Effector CD8-positive, alpha-beta T cell (primary cell): ENCODE results near the gene HMGXB3.

Source experiments
- DNase-seq: peaks from one replicate; lab custom pipeline; 2025; lab: John Stamatoyannopoulos, UW

The HMGXB3 gene

DNA sequence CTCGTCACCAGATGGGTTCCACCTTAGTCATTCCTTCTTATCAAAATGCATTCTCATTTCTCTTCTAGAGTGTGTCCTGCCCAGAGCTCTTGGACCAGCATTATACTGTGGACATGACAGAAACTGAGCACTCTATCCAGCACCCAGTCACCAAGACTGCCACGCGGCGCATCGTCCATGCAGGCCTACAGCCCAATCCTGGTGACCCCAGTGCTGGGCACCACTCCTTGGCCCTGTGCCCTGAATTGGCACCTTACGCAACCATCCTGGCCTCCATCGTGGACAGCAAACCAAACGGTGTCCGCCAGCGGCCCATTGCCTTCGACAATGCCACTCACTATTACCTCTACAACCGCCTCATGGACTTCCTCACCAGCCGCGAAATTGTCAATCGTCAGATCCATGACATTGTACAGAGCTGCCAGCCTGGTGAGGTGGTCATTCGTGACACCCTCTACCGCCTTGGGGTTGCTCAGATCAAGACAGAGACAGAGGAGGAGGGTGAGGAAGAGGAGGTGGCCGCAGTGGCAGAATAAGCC, 51.2 kb downstream of the HMGXB3 start:
- no peak for DNase-seq

DNA sequence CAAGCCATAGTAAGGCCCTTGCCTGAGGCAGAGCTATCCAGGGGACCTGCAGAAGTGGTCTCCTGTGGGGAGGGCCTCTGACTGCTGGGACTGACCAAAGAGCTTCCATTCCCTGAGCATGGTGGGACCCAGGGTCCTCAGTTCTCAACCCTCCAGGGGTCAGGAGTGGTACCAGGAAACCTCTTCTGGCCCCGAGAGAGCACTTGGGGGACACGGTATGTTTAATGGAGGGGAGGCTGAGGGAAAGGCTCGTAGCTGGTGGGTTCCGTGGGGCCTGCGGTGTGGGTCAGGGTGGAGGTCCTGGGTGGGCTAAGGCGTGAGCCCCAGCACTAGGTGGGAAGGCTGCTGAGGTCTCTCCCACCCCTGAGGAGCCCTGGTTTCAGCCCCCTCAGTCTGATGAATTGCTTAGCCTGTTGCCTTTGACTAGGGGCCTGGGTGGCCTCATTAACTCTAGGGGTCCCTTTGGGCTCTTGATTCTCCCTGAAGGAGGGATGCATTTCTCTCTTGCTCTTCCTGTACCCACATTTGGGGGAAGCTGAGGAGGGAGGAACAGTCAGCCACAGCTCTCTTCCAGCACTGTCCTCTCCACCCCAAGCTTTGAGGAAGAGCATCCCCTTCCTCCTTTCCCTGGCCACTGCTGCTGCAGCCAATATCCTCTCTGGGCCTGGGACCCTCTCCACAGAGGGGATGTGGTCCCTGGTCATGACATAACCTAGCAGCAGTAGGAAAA, 51.9 kb downstream of the HMGXB3 start:
- DNase-seq: no peak

DNA sequence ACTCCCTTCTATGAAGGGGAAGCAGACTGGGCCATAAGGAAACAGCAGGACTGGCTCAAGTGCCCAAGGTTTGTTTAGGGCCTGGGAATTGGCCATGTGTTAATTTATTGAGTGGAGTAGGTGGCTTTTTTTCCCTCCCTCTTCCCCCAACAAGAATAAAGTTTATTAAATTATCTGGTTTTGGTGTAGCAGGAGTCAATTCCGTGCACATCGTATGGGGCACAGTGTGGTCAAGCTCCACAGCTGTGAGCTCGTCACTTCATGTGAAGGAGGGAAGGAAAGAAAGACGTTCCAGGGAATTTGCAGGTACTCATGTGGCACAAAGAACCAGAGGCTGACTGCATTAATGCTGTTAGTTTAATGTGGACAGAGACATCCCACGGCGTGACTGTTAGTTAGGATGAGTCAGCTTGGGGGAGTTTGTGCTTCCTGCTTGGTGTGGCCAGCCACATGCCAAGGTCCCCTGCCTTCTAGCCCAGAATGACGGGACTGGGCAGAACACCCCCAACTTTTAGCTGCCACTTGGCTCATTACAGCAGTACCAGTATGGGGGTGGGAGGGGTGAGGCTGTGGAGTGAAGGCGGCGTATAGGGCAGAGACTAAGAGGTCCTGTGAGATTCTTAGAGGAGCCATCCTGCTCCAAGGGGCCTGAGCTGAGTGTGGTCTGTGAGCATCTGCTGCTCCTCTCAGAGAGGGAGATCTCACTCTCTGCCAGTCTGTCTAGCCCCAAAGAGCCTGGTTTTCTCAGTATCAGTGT, 52.6 kb downstream of the HMGXB3 start:
- DNase-seq: no peak

GRCh38 chr5:150053713-150054392, 53.3 kb downstream of the HMGXB3 start:
- no peak for DNase-seq

DNA sequence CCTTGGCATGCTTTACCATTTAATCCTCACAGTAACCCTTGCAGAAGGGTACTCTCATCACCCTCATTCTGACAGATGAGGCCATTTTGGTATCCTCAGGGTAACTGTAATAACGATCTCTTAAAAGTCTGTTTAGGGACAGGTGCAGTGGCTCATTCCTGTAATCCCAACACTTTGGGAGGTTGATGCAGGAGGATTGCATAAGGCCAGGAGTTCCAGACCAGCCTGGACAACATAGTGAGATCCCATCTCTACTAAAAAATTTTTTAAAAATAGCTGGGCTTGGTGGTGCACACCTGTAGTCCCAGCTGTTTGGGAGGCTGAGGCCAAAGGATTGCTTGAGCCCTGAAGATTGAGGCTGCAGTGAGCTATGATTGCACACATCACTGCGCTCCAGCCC, 54.0 kb downstream of the HMGXB3 start:
- DNase-seq: no peak

GRCh38 chr5:150055326-150056074, 55.0 kb downstream of the HMGXB3 start:
- DNase-seq: no peak

DNA sequence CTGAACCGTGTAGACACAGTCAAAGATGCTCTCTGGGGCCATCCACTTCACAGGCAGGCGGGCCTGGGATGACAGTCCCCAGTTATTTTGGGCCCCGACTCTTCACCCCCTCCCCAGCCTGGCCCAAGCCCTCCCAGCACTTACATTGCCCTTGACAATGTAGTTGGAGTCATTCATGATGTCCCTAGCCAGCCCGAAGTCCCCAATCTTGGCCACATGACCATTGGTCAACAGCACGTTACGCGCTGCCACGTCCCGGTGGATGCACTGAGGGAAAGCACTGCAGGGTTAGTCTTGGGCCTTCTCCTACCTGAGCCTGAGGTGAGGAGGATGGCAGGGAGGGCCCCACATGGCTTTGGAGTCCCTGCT, 55.5 kb downstream of the HMGXB3 start:
- no peak for DNase-seq

- DNase-seq: no peak
Measured at GRCh38 chr5:150057052-150057451, 56.5 kb downstream of the HMGXB3 start.

DNA sequence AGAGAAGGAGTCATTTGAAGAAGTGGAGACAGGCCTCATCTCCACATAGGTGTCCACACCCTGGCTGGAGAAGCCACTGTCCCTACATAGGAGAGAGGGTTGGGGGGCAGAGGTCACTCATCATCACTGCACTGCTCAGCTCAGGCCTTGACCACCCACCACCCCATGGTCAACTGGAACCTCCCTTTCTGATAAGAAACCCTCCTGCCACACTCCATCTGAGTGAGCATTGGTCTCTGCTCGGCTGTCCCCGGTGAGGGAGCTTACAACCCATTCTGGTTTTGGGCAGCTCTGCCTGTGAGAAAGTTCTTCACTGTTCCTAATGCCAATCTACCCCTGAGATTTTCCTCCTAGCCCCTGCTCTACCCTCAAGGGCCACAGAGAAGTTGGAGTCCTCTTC, 57.0 kb downstream of the HMGXB3 start:
- DNase-seq: no peak

GRCh38 chr5:150057996-150058395, 57.5 kb downstream of the HMGXB3 start:
- DNase-seq: no peak

DNA sequence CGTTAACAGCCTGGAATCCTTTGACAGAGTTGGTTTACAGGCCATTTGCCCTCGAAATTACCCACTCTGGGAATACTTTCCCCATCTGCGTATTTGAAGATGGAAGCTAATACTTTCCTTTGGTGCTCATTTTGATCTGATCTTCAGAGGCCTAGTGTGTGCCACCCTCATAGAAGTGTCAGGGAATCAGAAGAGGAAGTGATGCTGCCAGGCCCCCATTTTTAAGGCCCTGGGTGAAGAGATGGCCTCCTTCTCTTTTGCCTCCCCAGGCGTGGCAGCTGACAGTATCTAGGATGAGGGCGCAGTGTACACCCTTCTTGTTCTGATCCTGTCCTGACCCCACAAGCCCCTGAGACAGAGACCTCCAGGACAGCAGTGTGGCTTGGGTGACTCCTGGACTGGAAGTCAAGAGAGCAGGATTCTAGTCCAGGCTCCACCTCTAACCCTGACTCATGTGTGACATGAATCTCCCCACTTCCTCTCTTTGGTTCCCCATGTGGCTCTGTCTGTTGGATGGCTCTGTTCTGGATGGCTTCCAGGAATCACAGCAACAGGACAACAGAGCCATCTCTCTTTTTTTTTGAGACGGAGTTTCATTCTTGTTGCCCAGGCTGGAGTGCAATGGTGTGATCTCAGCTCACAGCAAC, 58.1 kb downstream of the HMGXB3 start:
- no peak for DNase-seq

GRCh38 chr5:150059623-150060022, 59.1 kb downstream of the HMGXB3 start:
- DNase-seq: no peak

DNA sequence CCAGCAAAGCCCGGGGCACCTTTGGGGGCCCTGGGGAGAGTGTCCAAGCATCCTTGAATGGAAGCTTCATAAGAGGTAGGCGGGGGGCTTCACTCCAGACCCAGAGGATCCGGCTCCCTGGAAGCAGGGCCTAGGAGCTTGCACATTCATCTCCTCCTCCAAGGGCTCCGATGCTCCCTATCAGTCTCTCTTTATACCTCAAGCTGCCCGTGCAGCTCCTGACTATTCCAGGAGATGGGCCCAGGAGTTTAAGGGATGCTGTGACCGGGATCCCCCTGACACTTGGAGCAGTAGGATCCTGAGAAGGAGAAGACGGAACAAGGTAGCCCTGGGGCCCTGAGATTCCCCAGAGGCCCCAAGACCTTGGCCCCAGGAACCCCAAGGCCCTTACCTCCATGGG, 59.9 kb downstream of the HMGXB3 start:
- no peak for DNase-seq

GRCh38 chr5:150061538-150061995, 61.0 kb downstream of the HMGXB3 start:
- DNase-seq: no peak

DNA sequence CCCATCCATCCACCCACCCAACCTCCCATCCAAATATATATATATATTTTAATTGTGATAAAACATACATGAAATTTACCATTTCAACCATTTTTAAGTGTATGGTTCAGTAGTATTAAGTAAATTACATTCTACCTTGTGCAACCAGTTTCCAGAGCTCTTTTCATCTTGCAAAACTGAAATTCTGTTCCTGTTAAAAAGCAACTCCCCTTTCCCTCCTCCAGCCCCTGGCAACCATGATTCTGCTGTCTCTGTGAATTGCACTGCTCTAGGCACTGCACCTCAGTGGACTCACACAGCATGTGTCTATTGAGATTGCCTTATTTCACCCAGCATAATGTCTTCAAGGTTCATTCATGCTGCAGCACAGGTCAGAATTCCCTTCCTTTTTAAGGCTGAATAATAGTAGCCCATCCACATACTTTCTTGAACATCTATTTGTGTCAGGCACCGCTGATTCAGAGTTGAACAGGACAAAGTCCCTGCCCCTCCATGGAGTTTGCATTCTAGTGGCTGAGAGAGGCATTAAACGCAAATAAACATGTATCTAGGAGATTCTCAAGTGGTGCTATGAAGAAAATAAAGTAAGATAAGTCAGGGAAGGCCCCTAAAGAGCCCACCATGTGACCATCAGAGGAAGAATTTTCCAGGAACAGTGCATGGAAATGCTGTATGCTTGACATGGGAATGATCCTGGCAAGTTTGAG, 61.8 kb downstream of the HMGXB3 start:
- no peak for DNase-seq

DNA sequence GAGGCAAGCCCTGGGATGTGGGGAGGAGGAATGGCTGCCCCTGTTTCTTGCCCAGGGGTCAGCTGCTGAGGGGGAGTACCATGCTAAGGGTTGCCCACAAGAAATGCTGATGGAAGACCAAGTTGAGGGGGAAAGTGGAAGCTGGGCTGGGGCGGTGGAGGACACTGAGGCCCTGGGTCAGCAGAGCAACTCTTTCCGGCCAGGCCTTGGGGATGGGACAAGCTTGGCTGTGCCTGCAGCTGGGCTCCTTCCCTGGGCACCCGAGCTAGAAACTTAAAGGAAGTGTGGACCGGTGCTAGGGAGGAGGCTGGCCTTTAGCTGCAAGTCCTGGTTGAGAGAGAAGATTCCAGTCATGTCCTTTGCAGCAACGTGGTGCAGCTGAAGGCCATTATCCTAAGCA, 63.1 kb downstream of the HMGXB3 start:
- DNase-seq: no peak

DNA sequence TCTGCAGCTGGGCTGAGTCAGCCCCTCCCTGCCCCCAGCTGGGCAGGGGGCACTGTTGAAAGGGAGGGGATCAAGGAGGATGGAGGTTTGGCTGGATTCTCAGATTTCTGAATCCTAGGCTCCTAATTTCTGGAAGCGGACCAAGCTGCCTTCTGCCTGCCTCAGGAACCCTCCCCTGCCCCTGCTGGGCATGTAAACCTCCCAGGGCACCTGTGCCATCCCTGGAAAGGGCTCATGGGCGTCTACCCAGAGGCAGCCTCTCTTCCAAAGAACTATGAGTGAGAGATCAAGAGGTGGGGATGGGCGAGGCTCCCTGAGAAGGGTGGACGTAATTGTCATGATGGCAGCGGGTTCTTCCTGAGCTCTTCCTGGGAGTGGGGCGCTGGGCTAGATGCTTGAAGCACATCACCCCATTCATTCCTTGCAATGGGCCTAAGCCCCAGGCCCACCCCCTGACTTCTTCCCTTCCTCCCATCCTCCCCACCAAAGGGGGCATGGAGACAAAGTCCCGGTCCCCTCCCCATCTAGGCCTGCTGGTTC, 64.2 kb downstream of the HMGXB3 start:
- no peak for DNase-seq

- DNase-seq: no peak
Measured at GRCh38 chr5:150065346-150065745, 64.8 kb downstream of the HMGXB3 start.

DNA sequence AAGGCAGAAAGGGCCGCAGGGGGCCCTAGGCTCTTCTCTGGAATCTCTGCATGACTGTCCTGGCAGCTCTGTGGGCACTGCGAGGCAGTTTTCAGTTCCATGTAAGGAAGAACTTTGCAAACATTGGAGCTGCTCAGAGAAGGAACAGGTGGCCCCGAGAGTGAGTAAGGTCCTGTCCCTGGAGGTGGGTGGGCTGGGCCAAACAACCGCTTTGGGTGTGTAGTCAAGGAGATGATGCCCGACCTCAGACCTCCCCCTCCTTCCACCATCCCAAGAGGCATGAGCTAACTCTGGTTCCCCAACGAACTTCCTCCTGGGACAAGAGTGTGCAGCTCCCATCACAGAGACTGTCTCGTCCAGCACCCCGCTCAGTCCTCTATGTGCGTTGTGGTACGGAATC, 65.3 kb downstream of the HMGXB3 start:
- DNase-seq: no peak

DNA sequence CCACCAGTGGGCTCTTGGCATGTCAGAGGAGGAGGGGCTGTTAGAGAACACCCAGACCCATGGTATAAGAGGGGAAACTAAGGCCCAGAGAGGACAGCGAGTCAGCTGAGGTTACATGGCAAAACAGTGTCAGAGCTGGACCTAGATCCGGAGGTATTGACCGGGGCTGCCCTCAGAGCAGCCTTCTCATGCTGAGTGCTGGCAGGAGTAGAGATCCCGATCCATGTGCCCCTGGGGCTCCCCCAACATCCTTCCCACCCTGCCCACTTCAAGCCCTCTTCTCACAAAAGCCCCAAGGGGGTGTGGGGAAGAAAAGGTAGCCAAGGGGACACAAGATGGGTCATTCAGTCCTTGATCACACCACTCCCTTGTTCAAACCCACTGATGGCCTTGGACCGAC, 65.9 kb downstream of the HMGXB3 start:
- no peak for DNase-seq
